H9 (cell line): Measurements from ENCODE around the gene TSPAN11. TPM values are rescaled to one million over a fixed set of nuclear protein-coding genes. Genes with fewer than 3 reads are reported as not detected.

Experiments used
- DNase-seq: peaks from one replicate; pipeline ENCODE4 v3.0.0-alpha.2; 2017
- H2AFZ ChIP-seq: one replicate; pipeline ENCODE4 v1.6.1; 2013; ENCODE audit warnings: mild to moderate bottlenecking, low read length, control low read depth, moderate library complexity
- H2AK5ac ChIP-seq: 2 replicates; pipeline ENCODE4 v1.6.1; 2013; ENCODE audit warnings: low read length, control low read depth, mixed read lengths; ENCODE audit not compliant: insufficient read length
- H2BK120ac ChIP-seq: one replicate; pipeline ENCODE4 v1.6.1; 2013; ENCODE audit warnings: low read depth, mild to moderate bottlenecking, low read length, control low read depth, inconsistent platforms; ENCODE audit not compliant: poor library complexity, severe bottlenecking
- H2BK12ac ChIP-seq: 2 replicates; pipeline ENCODE4 v1.6.1; 2013; ENCODE audit warnings: low read length, control low read depth, mixed read lengths, low read depth; ENCODE audit not compliant: insufficient read length
- H2BK15ac ChIP-seq: 2 replicates; pipeline ENCODE4 v1.6.1; 2013; ENCODE audit warnings: low read depth, low read length, control low read depth
- H2BK20ac ChIP-seq: one replicate; pipeline ENCODE4 v1.6.1; 2013; ENCODE audit warnings: low read depth, mild to moderate bottlenecking, low read length, control low read depth, inconsistent platforms; ENCODE audit not compliant: poor library complexity, severe bottlenecking
- H2BK5ac ChIP-seq: 2 replicates; pipeline ENCODE4 v1.6.1; 2013; ENCODE audit warnings: low read length, control low read depth, mixed read lengths; ENCODE audit not compliant: insufficient read length
- H3K14ac ChIP-seq: 2 replicates; pipeline ENCODE4 v1.6.1; 2013; ENCODE audit warnings: low read length, control low read depth; ENCODE audit not compliant: insufficient read depth
- H3K18ac ChIP-seq: 2 replicates; pipeline ENCODE4 v1.6.1; 2013; ENCODE audit warnings: low read depth, mild to moderate bottlenecking, mixed read lengths, low read length, control low read depth; ENCODE audit not compliant: insufficient read length
- H3K23ac ChIP-seq: 2 replicates; pipeline ENCODE4 v1.6.1; 2013; ENCODE audit warnings: low read length, control low read depth, mixed read lengths, low read depth; ENCODE audit not compliant: insufficient read length
- H3K23me2 ChIP-seq: 2 replicates; pipeline ENCODE4 v1.6.1; 2013; ENCODE audit warnings: low read depth, mild to moderate bottlenecking, mixed read lengths, low read length, control low read depth; ENCODE audit not compliant: insufficient read length, poor library complexity, severe bottlenecking
- H3K27ac ChIP-seq: 2 replicates; pipeline ENCODE4 v1.5.1; 2013; ENCODE audit warnings: low read length, control low read depth, mixed read lengths, low read depth; ENCODE audit not compliant: insufficient read length
- H3K27me3 ChIP-seq: 2 replicates; pipeline ENCODE4 v1.6.1; 2013; ENCODE audit warnings: low read length, control low read depth, inconsistent platforms; ENCODE audit not compliant: insufficient read depth
- H3K4ac ChIP-seq: 2 replicates; pipeline ENCODE4 v1.6.1; 2013; ENCODE audit warnings: low read depth, mild to moderate bottlenecking, control low read depth, inconsistent platforms, low read length, moderate library complexity
- H3K4me1 ChIP-seq: 2 replicates; pipeline ENCODE4 v1.6.1; 2013; ENCODE audit warnings: low read length, control low read depth, inconsistent platforms; ENCODE audit not compliant: insufficient read depth
- H3K4me2 ChIP-seq: 2 replicates; pipeline ENCODE4 v1.6.1; 2013; ENCODE audit warnings: low read length, control low read depth, mixed read lengths; ENCODE audit not compliant: insufficient read length, insufficient read depth
- H3K56ac ChIP-seq: 2 replicates; pipeline ENCODE4 v1.6.1; 2013; ENCODE audit warnings: low read depth, mild to moderate bottlenecking, mixed read lengths, low read length, control low read depth; ENCODE audit not compliant: insufficient read length
- H3K79me1 ChIP-seq: 2 replicates; pipeline ENCODE4 v1.6.1; 2013; ENCODE audit warnings: low read depth, mild to moderate bottlenecking, moderate library complexity, low read length, control low read depth, inconsistent platforms; ENCODE audit not compliant: insufficient read depth, poor library complexity, severe bottlenecking
- H3K79me2 ChIP-seq: 2 replicates; pipeline ENCODE4 v1.6.1; 2013; ENCODE audit warnings: low read length, control low read depth, inconsistent platforms; ENCODE audit not compliant: insufficient read depth
- H3K9ac ChIP-seq: 2 replicates; pipeline ENCODE4 v1.6.1; 2013; ENCODE audit warnings: low read length, control low read depth, mixed read lengths; ENCODE audit not compliant: insufficient read length; ENCODE audit errors: extremely low read depth
- H3K9me3 ChIP-seq: one replicate; pipeline ENCODE4 v1.6.1; 2013; ENCODE audit warnings: low read depth, low read length, inconsistent platforms; ENCODE audit not compliant: control insufficient read depth
- H3T11ph ChIP-seq: one replicate; pipeline ENCODE4 v1.6.1; 2013; ENCODE audit warnings: mild to moderate bottlenecking, low read length, control low read depth, inconsistent platforms
- H4K20me1 ChIP-seq: one replicate; pipeline ENCODE4 v1.6.1; 2013; ENCODE audit not compliant: control insufficient read depth, insufficient read length, insufficient read depth
- H4K5ac ChIP-seq: 2 replicates; pipeline ENCODE4 v1.6.1; 2013; ENCODE audit warnings: low read depth, mild to moderate bottlenecking, mixed read lengths, low read length, control low read depth; ENCODE audit not compliant: insufficient read length
- H4K8ac ChIP-seq: replicated peaks from 2 replicates; pipeline ENCODE4 v1.6.1; 2013; ENCODE audit warnings: low read length, control low read depth, mixed read lengths, low read depth; ENCODE audit not compliant: insufficient read length
- H4K91ac ChIP-seq: 2 replicates; pipeline ENCODE4 v1.6.1; 2013; ENCODE audit warnings: low read depth, mild to moderate bottlenecking, moderate library complexity, mixed read lengths, low read length, control low read depth; ENCODE audit not compliant: insufficient read length
- H3K27ac Mint-ChIP-seq, 3 experiments: 2 replicates in 2 of 3; 3 replicates in 1 of 3; pipeline ENCODE4 v1.8.0; 2020 to 2021; ENCODE audit warnings: mixed read lengths in 3 of 3, mild to moderate bottlenecking in 1 of 3, moderate library complexity in 1 of 3
- H3K27me3 Mint-ChIP-seq: 2 replicates; pipeline ENCODE4 v1.8.0; 2021; ENCODE audit warnings: low read depth, mild to moderate bottlenecking, moderate library complexity, mixed read lengths
- H3K36me3 Mint-ChIP-seq, 3 experiments: 2 replicates in 2 of 3; 3 replicates in 1 of 3; pipeline ENCODE4 v1.8.0; 2020 to 2021; ENCODE audit warnings: low read depth in 3 of 3, mixed read lengths in 3 of 3; ENCODE audit not compliant: insufficient read depth in 1 of 3
- H3K4me1 Mint-ChIP-seq, 2 experiments: 2 replicates each; pipeline ENCODE4 v1.8.0; 2020; ENCODE audit warnings: mixed read lengths in 2 of 2
- H3K4me3 Mint-ChIP-seq, 2 experiments: 2 replicates in 1 of 2; 3 replicates in 1 of 2; pipeline ENCODE4 v1.8.0; 2020 to 2021; ENCODE audit warnings: mild to moderate bottlenecking in 2 of 2, mixed read lengths in 2 of 2, moderate library complexity in 1 of 2
- H3K9me3 Mint-ChIP-seq, 2 experiments: 2 replicates in 1 of 2; 3 replicates in 1 of 2; pipeline ENCODE4 v1.8.0; 2020; ENCODE audit warnings: mild to moderate bottlenecking in 2 of 2, mixed read lengths in 2 of 2, moderate library complexity in 1 of 2
- WGBS: extraction: QIAGEN DNeasy Blood & Tissue Kit; methylation state at CpG from one replicate; pipeline ENCODE4 v1.1.7; 2013; ENCODE audit warnings: missing lambda C conversion rate, low lambda C conversion rate, mixed read lengths; ENCODE audit not compliant: insufficient read length; ENCODE audit errors: extremely low coverage; 5-methylcytosine and 5-hydroxymethylcytosine counted together
- total RNA-seq: library from RNA; stranded (reverse); gene quantifications from 2 replicates; pipeline ENCODE4 v1.2.1, GENCODE V29; 2021
- TF ChIP-seq, protein P1 (sequence below): fragments of 200-600 bp; sonication (generic); conservative IDR thresholded peaks from 3 replicates; pipeline ENCODE4 v1.8.0; 2021; ENCODE audit warnings: antibody characterized with exemption, mild to moderate bottlenecking

TSPAN11 gene
- total RNA-seq, 1 experiment from 2014 or later: 4.2 TPM

DNA sequence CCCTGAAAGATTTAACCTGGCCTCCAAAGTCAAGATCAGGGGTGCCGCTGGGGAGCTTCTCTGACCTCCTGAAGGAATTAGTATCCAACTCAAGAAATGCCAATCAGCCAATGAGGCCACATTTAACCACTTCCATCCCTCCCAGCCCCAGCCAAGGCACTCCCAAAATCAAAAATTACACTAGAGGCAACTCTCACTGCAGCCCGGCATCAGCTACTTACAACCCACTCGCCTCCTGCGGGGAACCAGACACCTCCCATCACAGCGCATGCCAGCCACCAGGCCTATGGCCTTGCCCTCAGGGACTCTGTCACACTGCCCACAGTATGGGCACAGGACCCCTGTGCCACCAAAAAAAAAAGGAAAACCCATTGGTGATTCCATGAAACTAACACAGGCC lies 84.8 kb downstream of the TSPAN11 start:
- no CpG with 5 or more reads among the region's 5 CpGs for WGBS
- H3K27ac Mint-ChIP-seq: no peak overlapping the region

More for the DNA sequence above, 84.8 kb downstream of the TSPAN11 start:
- TF ChIP-seq, protein P1, sequence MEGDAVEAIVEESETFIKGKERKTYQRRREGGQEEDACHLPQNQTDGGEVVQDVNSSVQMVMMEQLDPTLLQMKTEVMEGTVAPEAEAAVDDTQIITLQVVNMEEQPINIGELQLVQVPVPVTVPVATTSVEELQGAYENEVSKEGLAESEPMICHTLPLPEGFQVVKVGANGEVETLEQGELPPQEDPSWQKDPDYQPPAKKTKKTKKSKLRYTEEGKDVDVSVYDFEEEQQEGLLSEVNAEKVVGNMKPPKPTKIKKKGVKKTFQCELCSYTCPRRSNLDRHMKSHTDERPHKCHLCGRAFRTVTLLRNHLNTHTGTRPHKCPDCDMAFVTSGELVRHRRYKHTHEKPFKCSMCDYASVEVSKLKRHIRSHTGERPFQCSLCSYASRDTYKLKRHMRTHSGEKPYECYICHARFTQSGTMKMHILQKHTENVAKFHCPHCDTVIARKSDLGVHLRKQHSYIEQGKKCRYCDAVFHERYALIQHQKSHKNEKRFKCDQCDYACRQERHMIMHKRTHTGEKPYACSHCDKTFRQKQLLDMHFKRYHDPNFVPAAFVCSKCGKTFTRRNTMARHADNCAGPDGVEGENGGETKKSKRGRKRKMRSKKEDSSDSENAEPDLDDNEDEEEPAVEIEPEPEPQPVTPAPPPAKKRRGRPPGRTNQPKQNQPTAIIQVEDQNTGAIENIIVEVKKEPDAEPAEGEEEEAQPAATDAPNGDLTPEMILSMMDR: no peak
- no peaks in the 10 kb centered on the region for H3K9me3 Mint-ChIP-seq
- H3K36me3 Mint-ChIP-seq: no peaks in the 10 kb centered on the region; a peak in 1 of 7 replicates
- peaks cover 13 to 17% of the 10 kb centered on the region in 2 experiments for H3K4me1 Mint-ChIP-seq
- no peak overlapping the region for H2BK120ac ChIP-seq
- H2BK5ac ChIP-seq: no peak overlapping the region
- H3K23ac ChIP-seq: no peak overlapping the region
- H3T11ph ChIP-seq: no peak overlapping the region
- H2AFZ ChIP-seq: no peak overlapping the region
- no peak overlapping the region for H3K14ac ChIP-seq
- H3K9me3 ChIP-seq: no peaks in the 10 kb centered on the region
- DNase-seq: no peak
- no peaks in the 10 kb centered on the region for H3K79me1 ChIP-seq
- no peak overlapping the region for H2BK15ac ChIP-seq
- H4K8ac ChIP-seq: no peak overlapping the region
- no peak overlapping the region for H3K18ac ChIP-seq
- H4K5ac ChIP-seq: no peak overlapping the region
- H4K20me1 ChIP-seq: no peaks in the 10 kb centered on the region
- no peaks in the 10 kb centered on the region for H3K27me3 ChIP-seq
- no peaks in the 10 kb centered on the region for H3K79me2 ChIP-seq
- H3K4me2 ChIP-seq: no peak overlapping the region
- H2BK12ac ChIP-seq: no peak overlapping the region
- H3K4me1 ChIP-seq: no peaks in the 10 kb centered on the region
- peaks cover 4% of the 10 kb centered on the region; the same call in 1 of the 2 replicates for H3K27me3 Mint-ChIP-seq
- no peak overlapping the region for H3K4me3 Mint-ChIP-seq
- H3K23me2 ChIP-seq: no peaks in the 10 kb centered on the region
- no peak overlapping the region for H3K4ac ChIP-seq
- no peak overlapping the region for H2AK5ac ChIP-seq
- no peak overlapping the region for H3K56ac ChIP-seq
- no peak overlapping the region for H4K91ac ChIP-seq
- H2BK20ac ChIP-seq: no peak overlapping the region
- H3K9ac ChIP-seq: no peak overlapping the region
- no peak overlapping the region for H3K27ac ChIP-seq
